Measurements from ENCODE around the gene SNRPB. TPM values are rescaled to one million over a fixed set of nuclear protein-coding genes. Genes with fewer than 3 reads are reported as not detected.

SNRPB gene
- total and polyA plus RNA-seq, 4 experiments from 2014 or later: 96.2 to 264 (median 171) TPM

DNA sequence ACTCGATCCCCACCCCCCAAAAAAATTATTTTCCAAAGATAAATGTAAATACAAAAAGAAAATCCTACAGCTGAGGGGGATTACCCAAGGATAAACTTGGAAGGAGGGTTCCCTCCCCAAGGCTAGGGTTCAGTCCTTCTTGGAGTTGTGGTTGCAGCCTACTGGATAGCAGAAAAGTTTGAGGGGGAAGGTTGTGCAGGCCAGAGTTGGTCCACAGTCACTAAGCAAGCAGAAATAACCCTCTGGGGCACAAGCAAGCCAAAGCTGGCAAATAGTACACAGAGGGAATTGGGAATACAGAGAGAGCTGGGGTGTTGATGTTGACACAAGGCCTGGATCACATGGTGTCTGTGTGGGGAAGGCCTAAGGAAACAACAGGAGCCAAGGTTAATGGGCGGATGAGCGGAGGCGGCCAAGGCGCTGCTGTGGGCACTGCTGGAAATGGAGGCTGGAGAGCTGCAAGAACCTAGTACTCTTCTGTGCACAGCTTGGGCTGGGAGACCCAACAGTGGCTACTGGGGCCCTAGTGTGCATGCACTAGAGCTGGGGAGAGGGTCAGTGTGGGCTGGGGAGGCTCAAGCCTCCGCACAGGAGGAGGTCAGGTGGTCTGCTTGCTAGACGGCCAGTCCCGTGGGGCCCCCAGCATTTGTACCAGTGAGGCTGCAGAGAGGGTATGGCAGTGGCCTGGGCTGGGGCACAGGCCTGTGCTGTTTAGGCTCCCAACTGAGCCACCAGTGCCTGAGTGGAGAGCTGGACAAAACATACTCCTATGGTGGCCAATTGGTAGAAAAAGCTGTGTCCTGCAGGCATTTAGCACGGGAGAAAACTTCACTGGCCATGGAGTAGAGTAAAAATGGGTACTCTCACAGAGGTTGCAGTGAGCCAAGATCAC is 5.5 kb upstream of the SNRPB start:
- POLR2A ChIA-PET (ENCODE audit: partially characterized antibody): no interaction called here

DNA sequence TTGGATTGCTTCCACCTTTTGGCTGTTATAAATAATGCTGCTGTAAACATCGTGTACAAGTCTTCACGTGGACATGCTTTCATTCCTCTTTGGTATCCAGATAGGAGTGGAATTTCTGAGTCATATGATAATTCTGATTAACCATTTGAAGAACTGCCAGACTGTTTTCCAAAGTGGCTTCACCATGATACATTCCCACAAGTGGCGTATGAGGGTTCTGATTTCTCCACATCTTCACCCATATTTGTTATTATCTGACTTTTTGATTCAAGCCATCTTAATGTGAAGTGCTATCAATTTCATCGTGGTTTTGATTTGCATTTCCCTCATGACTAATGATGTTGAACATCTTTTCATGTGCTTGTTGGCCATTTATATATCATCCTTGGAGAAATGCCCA is 2.9 kb upstream of the SNRPB start:
- Histone ChIP-seq H3K4me1 (ENCODE audit: insufficient read depth, low read length) (peaks cover 21% of the 10 kb centered on the region), H3K36me3 (ENCODE audit: insufficient read depth, low read length) (no peaks in the 10 kb centered on the region), H3K27me3 (ENCODE audit: insufficient read depth, low read length) (no peaks in the 10 kb centered on the region), H3K4me3 (ENCODE audit: low read length in 2 of 2) (no peak overlapping the region), H3K27ac (ENCODE audit: low read depth, low read length) (no peak overlapping the region), H3K9me3 (ENCODE audit: control insufficient read depth in 1 of 2, low read length in 2 of 2) (no peaks in the 10 kb centered on the region)
- Mint-ChIP-seq H3K27ac (no peak overlapping the region), H3K9me3 (peaks cover 0 to 3% (median 0%) of the 10 kb centered on the region in 8 donors), H3K4me1 (peaks cover 16 to 37% (median 27%) of the 10 kb centered on the region in 4 donors), H3K4me3 (no peak overlapping the region), H3K27me3 (no peaks in the 10 kb centered on the region), H3K36me3 (peaks cover 8 to 18% of the 10 kb centered on the region in 2 donors)
- DNase-seq: no peak
- ChIA-PET POLR2A (ENCODE audit: partially characterized antibody) (interaction anchor here (1.1 kb wide), 1 partner anchor 51 kb away, joined by 3 read pairs; no protein-coding TSS in a partner anchor), CTCF (ENCODE audit: partially characterized antibody) (no interaction called here)
- intact Hi-C loops (cut with micrococcal nuclease): no loop called here

More for the DNA sequence above, 5.5 kb upstream of the SNRPB start:
- no peak overlapping the region for H3K4me3 ChIP-seq (ENCODE audit: low read length in 2 of 2)
- Mint-ChIP-seq H3K27ac (peak overlapping the region in 1 of 7 donors; percentile 53), H3K9me3 (peaks cover 0 to 9% (median 2%) of the 10 kb centered on the region in 8 donors), H3K27me3 (no peaks in the 10 kb centered on the region), H3K36me3 (peaks cover 8 to 19% of the 10 kb centered on the region in 2 donors), H3K4me1 (peaks cover 3 to 12% (median 7%) of the 10 kb centered on the region in 4 donors), H3K4me3 (no peak overlapping the region)
- peaks cover 5% of the 10 kb centered on the region for H3K4me1 ChIP-seq (ENCODE audit: insufficient read depth, low read length)
- CTCF ChIA-PET (ENCODE audit: partially characterized antibody): interaction anchor here (1.1 to 1.5 kb wide), 2 partner anchors 24 to 46 kb away, joined by 4 to 5 read pairs; no protein-coding TSS in a partner anchor
- intact Hi-C loops (cut with micrococcal nuclease): no loop called here
- H3K27me3 ChIP-seq (ENCODE audit: insufficient read depth, low read length): no peaks in the 10 kb centered on the region
- H3K27ac ChIP-seq (ENCODE audit: low read depth, low read length): no peak overlapping the region
- DNase-seq: no peak
- no peaks in the 10 kb centered on the region for H3K9me3 ChIP-seq (ENCODE audit: control insufficient read depth in 1 of 2, low read length in 2 of 2)
- no peaks in the 10 kb centered on the region for H3K36me3 ChIP-seq (ENCODE audit: insufficient read depth, low read length)

GRCh38 chr20:2469991-2470422 is 582 bp downstream of the SNRPB start:
- Mint-ChIP-seq H3K4me1 (peaks cover 28 to 51% (median 39%) of the 10 kb centered on the region in 4 donors), H3K27me3 (no peaks in the 10 kb centered on the region), H3K9me3 (peaks cover 0 to 3% (median 0%) of the 10 kb centered on the region in 8 donors), H3K27ac (peak overlapping the region; percentile 96 to 99 (median 98)), H3K36me3 (peaks cover 25 to 50% of the 10 kb centered on the region in 2 donors), H3K4me3 (peak overlapping the region; percentile 96 to 99 (median 98))
- peak overlapping the region; percentile 79 for H3K27ac ChIP-seq (ENCODE audit: low read depth, low read length)
- CTCF ChIA-PET (ENCODE audit: partially characterized antibody): interaction anchor here (1.6 to 2.9 kb wide), 3 partner anchors 18 to 54 kb away, joined by 11 to 14 read pairs (median 11); no protein-coding TSS in a partner anchor
- POLR2A ChIA-PET (ENCODE audit: partially characterized antibody): interaction anchor here (0.6 to 3.7 kb wide), 16 partner anchors 9 to 403 kb away, joined by 3 to 52 read pairs (median 7); partner anchors contain the start of genes IDH3B, NOP56, PTPRA and STK35
- intact Hi-C loops (cut with micrococcal nuclease): loop anchor here (1.0 to 2.0 kb wide), 6 partner anchors 39 to 1003 kb away; partner anchors contain the start of genes NOP56 and NSFL1C
- H3K4me1 ChIP-seq (ENCODE audit: insufficient read depth, low read length): peaks cover 32% of the 10 kb centered on the region
- DNase-seq: peak; percentile 62 to 79 (median 70)
- peak overlapping the region; percentile 85 to 90 for H3K4me3 ChIP-seq (ENCODE audit: low read length in 2 of 2)
- no peaks in the 10 kb centered on the region for H3K27me3 ChIP-seq (ENCODE audit: insufficient read depth, low read length)
- H3K9me3 ChIP-seq (ENCODE audit: control insufficient read depth in 1 of 2, low read length in 2 of 2): no peaks in the 10 kb centered on the region
- peaks cover 34% of the 10 kb centered on the region for H3K36me3 ChIP-seq (ENCODE audit: insufficient read depth, low read length)

DNA sequence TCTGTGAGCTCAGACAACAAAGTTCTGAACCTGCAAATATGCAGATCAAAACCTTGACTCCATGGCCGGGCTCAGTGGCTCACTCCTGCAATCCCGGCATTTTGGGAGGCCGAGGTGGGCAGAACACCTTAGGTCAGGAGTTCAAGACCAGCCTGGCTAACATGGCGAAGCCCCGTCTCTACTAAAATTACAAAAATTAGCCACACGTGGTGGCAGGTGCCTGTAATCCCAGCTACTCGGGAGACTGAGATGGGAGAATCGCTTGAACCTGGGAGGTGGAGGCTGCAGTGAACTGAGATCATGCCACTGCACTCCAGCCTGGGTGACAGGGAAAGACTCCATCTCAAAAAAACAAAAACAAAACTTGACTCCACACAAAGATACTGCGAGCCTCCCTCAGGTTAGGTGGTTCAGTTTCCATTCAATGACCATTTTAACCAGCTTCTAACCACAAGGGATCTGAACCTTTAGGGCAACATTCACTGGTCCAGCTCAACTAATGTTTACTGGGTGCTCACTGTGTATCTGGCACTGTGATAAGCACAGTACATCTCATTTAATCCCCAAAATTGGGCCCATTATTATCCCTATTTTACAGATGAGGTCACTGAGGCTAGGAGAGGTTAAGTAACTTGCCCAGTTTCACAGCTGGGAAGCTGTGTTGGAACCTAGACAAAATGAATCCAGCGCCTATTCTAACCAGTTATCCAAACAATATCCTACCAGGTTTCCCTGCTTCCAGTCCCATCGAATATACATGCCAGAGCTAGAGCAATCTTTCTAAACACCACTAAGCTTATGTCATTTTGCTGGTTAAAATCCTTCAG is 1.8 kb downstream of the SNRPB start:
- H3K36me3 ChIP-seq (ENCODE audit: insufficient read depth, low read length): peaks cover 46% of the 10 kb centered on the region
- intact Hi-C loops (cut with micrococcal nuclease): no loop called here
- POLR2A ChIA-PET (ENCODE audit: partially characterized antibody): interaction anchor here (1.1 to 3.7 kb wide), 5 partner anchors 9 to 184 kb away, joined by 3 to 52 read pairs (median 25); partner anchors contain the start of genes NOP56 and ZNF343

DNA sequence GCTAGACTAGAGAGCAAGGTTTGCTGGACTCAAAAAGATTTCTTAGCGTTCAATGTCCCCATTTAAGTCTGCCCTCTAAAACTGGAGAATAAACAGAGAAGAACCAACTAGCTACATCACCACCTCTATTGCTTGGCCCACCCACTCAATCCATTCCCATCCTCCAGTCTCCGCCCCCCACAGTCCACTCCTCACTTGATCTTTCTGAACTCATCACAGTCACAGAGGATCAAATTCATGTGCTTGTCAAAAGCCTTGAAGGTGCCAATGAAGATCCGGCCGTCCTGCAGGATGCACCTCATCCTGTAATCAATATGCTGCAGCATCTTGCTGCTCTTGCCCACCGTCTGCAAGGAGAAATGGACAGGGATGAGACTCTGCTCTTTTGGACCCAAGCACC is 3.2 kb downstream of the SNRPB start:
- CTCF ChIA-PET (ENCODE audit: partially characterized antibody): interaction anchor here (1.0 to 2.9 kb wide), 5 partner anchors 9 to 57 kb away, joined by 3 to 11 read pairs (median 4); no protein-coding TSS in a partner anchor
- H3K4me3 ChIP-seq (ENCODE audit: low read length in 2 of 2): no peak overlapping the region
- peaks cover 60% of the 10 kb centered on the region for H3K36me3 ChIP-seq (ENCODE audit: insufficient read depth, low read length)
- Mint-ChIP-seq H3K9me3 (peaks cover 0 to 3% (median 0%) of the 10 kb centered on the region in 8 donors), H3K27ac (peak overlapping the region in 4 of 7 donors; percentile 57 to 98 (median 67)), H3K4me1 (peaks cover 28 to 50% (median 39%) of the 10 kb centered on the region in 4 donors), H3K36me3 (peaks cover 45 to 75% of the 10 kb centered on the region in 2 donors), H3K27me3 (no peaks in the 10 kb centered on the region), H3K4me3 (peak overlapping the region in 1 of 8 donors; percentile 20)
- peaks cover 32% of the 10 kb centered on the region for H3K4me1 ChIP-seq (ENCODE audit: insufficient read depth, low read length)
- POLR2A ChIA-PET (ENCODE audit: partially characterized antibody): no interaction called here
- no peak overlapping the region for H3K27ac ChIP-seq (ENCODE audit: low read depth, low read length)
- intact Hi-C loops (cut with micrococcal nuclease): no loop called here
- no peaks in the 10 kb centered on the region for H3K27me3 ChIP-seq (ENCODE audit: insufficient read depth, low read length)
- DNase-seq: no peak
- H3K9me3 ChIP-seq (ENCODE audit: control insufficient read depth in 1 of 2, low read length in 2 of 2): no peaks in the 10 kb centered on the region

More for the DNA sequence above, 1.8 kb downstream of the SNRPB start:
- no peaks in the 10 kb centered on the region for H3K27me3 Mint-ChIP-seq
- H3K9me3 Mint-ChIP-seq: peaks cover 0 to 3% (median 0%) of the 10 kb centered on the region in 8 donors
- Histone ChIP-seq H3K27me3 (ENCODE audit: insufficient read depth, low read length) (no peaks in the 10 kb centered on the region), H3K9me3 (ENCODE audit: control insufficient read depth in 1 of 2, low read length in 2 of 2) (no peaks in the 10 kb centered on the region), H3K4me3 (ENCODE audit: low read length in 2 of 2) (peak overlapping the region in 1 of 2 donors; percentile 16), H3K4me1 (ENCODE audit: insufficient read depth, low read length) (peaks cover 32% of the 10 kb centered on the region), H3K27ac (ENCODE audit: low read depth, low read length) (peak overlapping the region; percentile 79)
- H3K4me1 Mint-ChIP-seq: peaks cover 28 to 51% (median 39%) of the 10 kb centered on the region in 4 donors
- no peak for DNase-seq
- CTCF ChIA-PET (ENCODE audit: partially characterized antibody): interaction anchor here (1.3 to 2.9 kb wide), 2 partner anchors 13 to 17 kb away, joined by 3 to 11 read pairs; no protein-coding TSS in a partner anchor
- peak overlapping the region; percentile 55 to 99 (median 75) for H3K4me3 Mint-ChIP-seq
- H3K36me3 Mint-ChIP-seq: peaks cover 36 to 61% of the 10 kb centered on the region in 2 donors
- peak overlapping the region; percentile 53 to 99 (median 88) for H3K27ac Mint-ChIP-seq

GRCh38 chr20:2465100-2465499 is 5.5 kb downstream of the SNRPB start:
- CTCF ChIA-PET (ENCODE audit: partially characterized antibody): interaction anchor here (0.8 kb wide), 1 partner anchor 12 kb away, joined by 3 read pairs; no protein-coding TSS in a partner anchor
- peaks cover 21 to 30% (median 25%) of the 10 kb centered on the region in 4 donors for H3K4me1 Mint-ChIP-seq
- Histone ChIP-seq H3K4me3 (ENCODE audit: low read length in 2 of 2) (no peak overlapping the region), H3K27ac (ENCODE audit: low read depth, low read length) (no peak overlapping the region), H3K4me1 (ENCODE audit: insufficient read depth, low read length) (peaks cover 25% of the 10 kb centered on the region), H3K27me3 (ENCODE audit: insufficient read depth, low read length) (no peaks in the 10 kb centered on the region), H3K36me3 (ENCODE audit: insufficient read depth, low read length) (peaks cover 83% of the 10 kb centered on the region), H3K9me3 (ENCODE audit: control insufficient read depth in 1 of 2, low read length in 2 of 2) (no peaks in the 10 kb centered on the region)
- no peaks in the 10 kb centered on the region for H3K9me3 Mint-ChIP-seq
- H3K27ac Mint-ChIP-seq: no peak overlapping the region
- intact Hi-C loops (cut with micrococcal nuclease): no loop called here
- POLR2A ChIA-PET (ENCODE audit: partially characterized antibody): no interaction called here
- DNase-seq: no peak
- no peaks in the 10 kb centered on the region for H3K27me3 Mint-ChIP-seq
- peaks cover 67 to 90% of the 10 kb centered on the region in 2 donors for H3K36me3 Mint-ChIP-seq
- H3K4me3 Mint-ChIP-seq: no peak overlapping the region
